Measurements from ENCODE around the gene KCNMB2.

- TF ChIP-seq CTCF (optimal IDR thresholded peaks at IDR 0.05 in 1 of 3, IDR thresholded peaks at IDR 0.05 in 1 of 3, conservative IDR thresholded peaks at IDR 0.05 in 1 of 3; ENCODE audit: extremely low read depth in 1 of 3, insufficient read depth in 2 of 3, low read length in 3 of 3) (no peak), EZH2 (IDR thresholded peaks at IDR 0.05; ENCODE audit: low read length) (no peak)
Measured at GRCh38 chr3:178841011-178841410, 304.8 kb downstream of the KCNMB2 start.

All from keratinocyte (primary cell).